Measurements from ENCODE around the gene WDR5B. TPM values are rescaled to one million over a fixed set of nuclear protein-coding genes. Genes with fewer than 3 reads are reported as not detected.
A peak's percentile ranks its signal among the peaks of the same experiment; 100 is the strongest.

WDR5B gene
- total and polyA plus RNA-seq, 10 of the 15 experiments (the other 5 are each of a cell fraction or from before 2014, with no cell fraction given), result 1.7 to 7.9 (median 3.3) TPM

DNA sequence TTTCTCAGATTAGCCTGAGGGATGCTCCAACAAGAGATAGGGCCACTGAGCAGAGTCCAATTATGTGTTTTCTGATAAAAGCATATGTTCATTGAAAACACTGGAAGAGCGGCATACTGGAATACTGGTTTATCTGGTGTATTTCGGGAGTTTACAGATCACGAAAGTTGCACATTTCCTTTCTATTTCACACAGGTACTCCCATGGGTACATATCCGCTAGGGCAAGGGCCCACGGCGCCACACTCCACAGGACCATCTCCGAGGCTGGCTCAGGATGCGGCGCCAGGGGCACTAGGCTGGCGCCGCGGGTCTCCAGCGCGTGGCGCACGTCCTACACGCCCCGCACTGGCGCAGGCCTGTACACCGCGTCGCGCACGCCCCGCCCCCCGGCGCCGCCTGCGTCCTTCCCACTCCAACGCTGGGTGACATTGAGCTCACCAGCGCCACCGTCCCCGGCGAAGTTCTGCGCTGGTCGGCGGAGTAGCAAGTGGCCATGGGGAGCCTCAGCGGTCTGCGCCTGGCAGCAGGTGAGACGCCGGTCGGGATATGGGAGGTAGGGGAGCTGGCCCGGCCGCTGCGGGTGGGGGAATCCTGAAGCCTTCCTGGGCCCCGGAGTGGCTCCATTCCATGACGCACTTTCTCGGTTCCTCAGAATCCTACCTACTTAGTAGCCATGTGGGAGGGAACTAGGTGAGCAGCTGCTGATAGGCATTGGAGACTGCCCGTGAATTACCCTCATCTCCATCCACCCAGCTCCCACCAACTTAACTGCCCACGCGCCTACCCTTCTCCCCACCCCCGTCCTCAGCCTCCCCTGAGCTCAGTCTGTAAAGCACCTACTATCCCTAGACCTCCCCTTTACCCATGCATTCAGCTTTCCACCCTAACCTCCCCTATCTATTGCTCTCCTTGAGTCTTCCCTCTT is 31.8 kb downstream of the WDR5B start, which contains the start of gene FAM162A (continued):
- TF ChIP-seq, protein P1, sequence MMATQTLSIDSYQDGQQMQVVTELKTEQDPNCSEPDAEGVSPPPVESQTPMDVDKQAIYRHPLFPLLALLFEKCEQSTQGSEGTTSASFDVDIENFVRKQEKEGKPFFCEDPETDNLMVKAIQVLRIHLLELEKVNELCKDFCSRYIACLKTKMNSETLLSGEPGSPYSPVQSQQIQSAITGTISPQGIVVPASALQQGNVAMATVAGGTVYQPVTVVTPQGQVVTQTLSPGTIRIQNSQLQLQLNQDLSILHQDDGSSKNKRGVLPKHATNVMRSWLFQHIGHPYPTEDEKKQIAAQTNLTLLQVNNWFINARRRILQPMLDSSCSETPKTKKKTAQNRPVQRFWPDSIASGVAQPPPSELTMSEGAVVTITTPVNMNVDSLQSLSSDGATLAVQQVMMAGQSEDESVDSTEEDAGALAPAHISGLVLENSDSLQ (IDR thresholded peaks at IDR 0.05), result peak; percentile 80
- TF ChIP-seq MEF2A (IDR thresholded peaks at IDR 0.05; ENCODE audit: insufficient read depth, low read depth, low read length) (no peak), IKZF1 (conservative IDR thresholded peaks at IDR 0.05) (peak; percentile 97), ASH2L (IDR thresholded peaks at IDR 0.05; ENCODE audit: borderline replicate concordance, low read depth) (peak; percentile 72; the same call in 1 of the 2 replicates), SREBF2 (IDR thresholded peaks at IDR 0.05; ENCODE audit: low read length) (no peak), TAF1 (IDR thresholded peaks at IDR 0.05; ENCODE audit: borderline replicate concordance, low read depth, low read length) (peak; percentile 71), BMI1 (IDR thresholded peaks at IDR 0.05; ENCODE audit: borderline replicate concordance) (no peak), NFYB (IDR thresholded peaks at IDR 0.05; ENCODE audit: insufficient read depth, low read depth, low read length) (no peak), MYC (IDR thresholded peaks at IDR 0.05; ENCODE audit: insufficient read depth, insufficient read length, insufficient replicate concordance, low read length, severe bottlenecking) (peak; percentile 60), KLF5 (IDR thresholded peaks at IDR 0.05; ENCODE audit: partially characterized antibody) (peak; percentile 69), POLR2AphosphoS2 (IDR thresholded peaks at IDR 0.05; ENCODE audit: low read depth, low read length) (peak; percentile 93), TBL1XR1 (IDR thresholded peaks at IDR 0.05; ENCODE audit: low read depth, low read length) (peak; percentile 3; the same call in 1 of the 2 replicates), YBX1 (IDR thresholded peaks at IDR 0.05) (no peak), BCL11A (IDR thresholded peaks at IDR 0.05; ENCODE audit: low read depth, low read length) (no peak), CHD1 (IDR thresholded peaks at IDR 0.05; ENCODE audit: low read depth, low read length) (0 out of 2 replicates have a peak, but pooled peaks have one; percentile 87)
- TF ChIP-seq, protein P2, sequence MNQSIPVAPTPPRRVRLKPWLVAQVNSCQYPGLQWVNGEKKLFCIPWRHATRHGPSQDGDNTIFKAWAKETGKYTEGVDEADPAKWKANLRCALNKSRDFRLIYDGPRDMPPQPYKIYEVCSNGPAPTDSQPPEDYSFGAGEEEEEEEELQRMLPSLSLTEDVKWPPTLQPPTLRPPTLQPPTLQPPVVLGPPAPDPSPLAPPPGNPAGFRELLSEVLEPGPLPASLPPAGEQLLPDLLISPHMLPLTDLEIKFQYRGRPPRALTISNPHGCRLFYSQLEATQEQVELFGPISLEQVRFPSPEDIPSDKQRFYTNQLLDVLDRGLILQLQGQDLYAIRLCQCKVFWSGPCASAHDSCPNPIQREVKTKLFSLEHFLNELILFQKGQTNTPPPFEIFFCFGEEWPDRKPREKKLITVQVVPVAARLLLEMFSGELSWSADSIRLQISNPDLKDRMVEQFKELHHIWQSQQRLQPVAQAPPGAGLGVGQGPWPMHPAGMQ (IDR thresholded peaks at IDR 0.05; ENCODE audit: borderline replicate concordance), result no peak
- TF ChIP-seq, protein P3, sequence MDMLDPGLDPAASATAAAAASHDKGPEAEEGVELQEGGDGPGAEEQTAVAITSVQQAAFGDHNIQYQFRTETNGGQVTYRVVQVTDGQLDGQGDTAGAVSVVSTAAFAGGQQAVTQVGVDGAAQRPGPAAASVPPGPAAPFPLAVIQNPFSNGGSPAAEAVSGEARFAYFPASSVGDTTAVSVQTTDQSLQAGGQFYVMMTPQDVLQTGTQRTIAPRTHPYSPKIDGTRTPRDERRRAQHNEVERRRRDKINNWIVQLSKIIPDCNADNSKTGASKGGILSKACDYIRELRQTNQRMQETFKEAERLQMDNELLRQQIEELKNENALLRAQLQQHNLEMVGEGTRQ (IDR thresholded peaks at IDR 0.05; ENCODE audit: borderline replicate concordance, low read depth, low read length), result no peak; the same call in 1 of the 2 replicates
- TF ChIP-seq, protein P4, sequence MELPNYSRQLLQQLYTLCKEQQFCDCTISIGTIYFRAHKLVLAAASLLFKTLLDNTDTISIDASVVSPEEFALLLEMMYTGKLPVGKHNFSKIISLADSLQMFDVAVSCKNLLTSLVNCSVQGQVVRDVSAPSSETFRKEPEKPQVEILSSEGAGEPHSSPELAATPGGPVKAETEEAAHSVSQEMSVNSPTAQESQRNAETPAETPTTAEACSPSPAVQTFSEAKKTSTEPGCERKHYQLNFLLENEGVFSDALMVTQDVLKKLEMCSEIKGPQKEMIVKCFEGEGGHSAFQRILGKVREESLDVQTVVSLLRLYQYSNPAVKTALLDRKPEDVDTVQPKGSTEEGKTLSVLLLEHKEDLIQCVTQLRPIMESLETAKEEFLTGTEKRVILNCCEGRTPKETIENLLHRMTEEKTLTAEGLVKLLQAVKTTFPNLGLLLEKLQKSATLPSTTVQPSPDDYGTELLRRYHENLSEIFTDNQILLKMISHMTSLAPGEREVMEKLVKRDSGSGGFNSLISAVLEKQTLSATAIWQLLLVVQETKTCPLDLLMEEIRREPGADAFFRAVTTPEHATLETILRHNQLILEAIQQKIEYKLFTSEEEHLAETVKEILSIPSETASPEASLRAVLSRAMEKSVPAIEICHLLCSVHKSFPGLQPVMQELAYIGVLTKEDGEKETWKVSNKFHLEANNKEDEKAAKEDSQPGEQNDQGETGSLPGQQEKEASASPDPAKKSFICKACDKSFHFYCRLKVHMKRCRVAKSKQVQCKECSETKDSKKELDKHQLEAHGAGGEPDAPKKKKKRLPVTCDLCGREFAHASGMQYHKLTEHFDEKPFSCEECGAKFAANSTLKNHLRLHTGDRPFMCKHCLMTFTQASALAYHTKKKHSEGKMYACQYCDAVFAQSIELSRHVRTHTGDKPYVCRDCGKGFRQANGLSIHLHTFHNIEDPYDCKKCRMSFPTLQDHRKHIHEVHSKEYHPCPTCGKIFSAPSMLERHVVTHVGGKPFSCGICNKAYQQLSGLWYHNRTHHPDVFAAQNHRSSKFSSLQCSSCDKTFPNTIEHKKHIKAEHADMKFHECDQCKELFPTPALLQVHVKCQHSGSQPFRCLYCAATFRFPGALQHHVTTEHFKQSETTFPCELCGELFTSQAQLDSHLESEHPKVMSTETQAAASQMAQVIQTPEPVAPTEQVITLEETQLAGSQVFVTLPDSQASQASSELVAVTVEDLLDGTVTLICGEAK (IDR thresholded peaks at IDR 0.05; ENCODE audit: borderline replicate concordance), result no peak

All from GM12878 (cell line).